Suprapubic skin (tissue), 4 donors: ENCODE results near the gene OTUD7B. TPM values are rescaled to one million over a fixed set of nuclear protein-coding genes. Genes with fewer than 3 reads are reported as not detected.
A peak's percentile ranks its signal among the peaks of the same experiment; 100 is the strongest.

Experiments used
- DNase-seq, 2 donors: peaks; one replicate each; pipeline ENCODE4 v3.0.0-alpha.2; 2019; ENCODE audit warnings: low spot score in 2 of 2
- H3K27ac ChIP-seq: fragments of 200-600 bp; sonication (generic); one replicate; pipeline ENCODE4 v1.5.1; 2019
- H3K27me3 ChIP-seq: fragments of 200-600 bp; sonication (generic); one replicate; pipeline ENCODE4 v1.5.1; 2019
- H3K36me3 ChIP-seq: fragments of 200-600 bp; sonication (generic); one replicate; pipeline ENCODE4 v1.5.1; 2019
- H3K4me1 ChIP-seq: fragments of 200-600 bp; sonication (generic); one replicate; pipeline ENCODE4 v1.5.1; 2019
- H3K4me3 ChIP-seq: fragments of 200-600 bp; sonication (generic); one replicate; pipeline ENCODE4 v1.5.1; 2019; ENCODE audit warnings: mild to moderate bottlenecking
- H3K9me3 ChIP-seq: fragments of 200-600 bp; sonication (generic); one replicate; pipeline ENCODE4 v1.5.1; 2019
- CTCF ChIP-seq, 2 donors: fragments of 200-600 bp in 1 of 2; fragments of 450-650 bp in 1 of 2; sonication (generic) in 1 of 2; IDR thresholded peaks; one replicate each; pipeline ENCODE4 v1.5.1; 2016 to 2019; ENCODE audit warnings: antibody characterized with exemption in 2 of 2, mild to moderate bottlenecking in 1 of 2, moderate library complexity in 1 of 2
- EP300 ChIP-seq: sonication (generic); formaldehyde crosslinking; IDR thresholded peaks from one replicate; pipeline ENCODE4 v1.6.1; 2017; ENCODE audit warnings: antibody characterized with exemption
- POLR2A ChIP-seq, 2 donors: fragments of 450-650 bp; IDR thresholded peaks; one replicate each; pipeline ENCODE4 v1.6.1; 2017; ENCODE audit warnings: antibody characterized with exemption in 2 of 2, mild to moderate bottlenecking in 2 of 2, moderate library complexity in 2 of 2
- POLR2AphosphoS5 ChIP-seq, 3 donors: sonication (generic); formaldehyde crosslinking; IDR thresholded peaks; one replicate each; pipeline ENCODE4 v1.6.1; 2017; ENCODE audit warnings: antibody characterized with exemption in 3 of 3
- WGBS: methylation state at CpG from one replicate; pipeline ENCODE4 v1.1.5; 2018; 5-methylcytosine and 5-hydroxymethylcytosine counted together
- total RNA-seq, 4 donors: library from RNA; depleted of rRNA; stranded (reverse); fragments of >200 nt; gene quantifications; one replicate each; pipeline ENCODE4 v1.1.0, GENCODE V29; 2016

OTUD7B gene
- total RNA-seq, 4 donors from 2014 or later = 11.0 to 19.2 (median 15.0) TPM

- Histone ChIP-seq H3K4me1 (no peaks in the 10 kb centered on the region), H3K27ac (no peak overlapping the region), H3K36me3 (no peaks in the 10 kb centered on the region), H3K9me3 (no peaks in the 10 kb centered on the region), H3K27me3 (no peaks in the 10 kb centered on the region), H3K4me3 (no peak overlapping the region)
- 87% methylated on average over 10 of the region's 10 CpGs for WGBS
- no peak for DNase-seq
- no peak for TF ChIP-seq POLR2AphosphoS5 (IDR thresholded peaks at IDR 0.05)
- no peak for TF ChIP-seq POLR2A (IDR thresholded peaks at IDR 0.05)
- no peak for TF ChIP-seq EP300
- no peak for TF ChIP-seq CTCF (IDR thresholded peaks at IDR 0.05)
These were observed 103.9 kb downstream of the OTUD7B start for GRCh38 chr1:149906570-149907075.

GRCh38 chr1:149903836-149904491 lies 106.6 kb downstream of the OTUD7B start:
- H3K27me3 ChIP-seq = no peaks in the 10 kb centered on the region
- WGBS = 77% methylated on average over 5 of the region's 5 CpGs
- no peak for TF ChIP-seq CTCF (IDR thresholded peaks at IDR 0.05)
- TF ChIP-seq POLR2AphosphoS5 (IDR thresholded peaks at IDR 0.05) = no peak
- TF ChIP-seq POLR2A (IDR thresholded peaks at IDR 0.05) = no peak
- TF ChIP-seq EP300 = no peak
- no peak for DNase-seq
- H3K4me3 ChIP-seq = no peak overlapping the region
- no peaks in the 10 kb centered on the region for H3K9me3 ChIP-seq
- H3K36me3 ChIP-seq = no peaks in the 10 kb centered on the region
- peaks cover 9% of the 10 kb centered on the region for H3K4me1 ChIP-seq
- H3K27ac ChIP-seq = no peak overlapping the region

GRCh38 chr1:149899460-149900284 lies 110.9 kb downstream of the OTUD7B start, which contains the start of gene BOLA1:
TSS of gene BOLA1 (plus strand) at chr1:149899568. CDS start at chr1:149900060, 492 bp downstream.
- no peaks in the 10 kb centered on the region for H3K27me3 ChIP-seq
- no peaks in the 10 kb centered on the region for H3K9me3 ChIP-seq
- H3K27ac ChIP-seq = peak within 1 kb of the TSS; percentile 85
- TF ChIP-seq CTCF (IDR thresholded peaks at IDR 0.05) (no peak), EP300 (no peak), POLR2A (IDR thresholded peaks at IDR 0.05) (peak in 1 of 2 donors; percentile 62), POLR2AphosphoS5 (IDR thresholded peaks at IDR 0.05) (peak; percentile 29 to 68 (median 56))
- 9% methylated on average over 17 of the region's 65 CpGs for WGBS
- peaks cover 9% of the 10 kb centered on the region for H3K4me1 ChIP-seq
- peak within 1 kb of the TSS; percentile 64 for H3K4me3 ChIP-seq
- DNase-seq = peak; percentile 95 to 96
- H3K36me3 ChIP-seq = no peaks in the 10 kb centered on the region

- Histone ChIP-seq H3K4me3 (no peak overlapping the region), H3K36me3 (no peaks in the 10 kb centered on the region), H3K27ac (no peak overlapping the region), H3K4me1 (peaks cover 9% of the 10 kb centered on the region), H3K27me3 (no peaks in the 10 kb centered on the region), H3K9me3 (no peaks in the 10 kb centered on the region)
- WGBS = 94% methylated on average over 4 of the region's 4 CpGs
- no peak for DNase-seq
- TF ChIP-seq CTCF (IDR thresholded peaks at IDR 0.05) = no peak
- no peak for TF ChIP-seq POLR2AphosphoS5 (IDR thresholded peaks at IDR 0.05)
- no peak for TF ChIP-seq EP300
- TF ChIP-seq POLR2A (IDR thresholded peaks at IDR 0.05) = no peak
These were observed 114.0 kb downstream of the OTUD7B start for GRCh38 chr1:149896575-149896974.

GRCh38 chr1:149888999-149889289 lies 121.6 kb downstream of the OTUD7B start:
- no peak for DNase-seq
- H3K4me1 ChIP-seq = peaks cover 29% of the 10 kb centered on the region
- H3K4me3 ChIP-seq = peak overlapping the region; percentile 85
- 8% methylated on average over 6 of the region's 6 CpGs for WGBS
- H3K36me3 ChIP-seq = no peaks in the 10 kb centered on the region
- no peaks in the 10 kb centered on the region for H3K27me3 ChIP-seq
- H3K9me3 ChIP-seq = no peaks in the 10 kb centered on the region
- no peak for TF ChIP-seq CTCF (IDR thresholded peaks at IDR 0.05)
- no peak for TF ChIP-seq POLR2A (IDR thresholded peaks at IDR 0.05)
- no peak for TF ChIP-seq POLR2AphosphoS5 (IDR thresholded peaks at IDR 0.05)
- TF ChIP-seq EP300 = no peak
- peak overlapping the region; percentile 100 for H3K27ac ChIP-seq
